GM21515 (cell line): Measurements from ENCODE around the gene ITPKC.

Source experiments
- ATAC-seq: cut with Tn5 transposase; IDR thresholded peaks from one replicate; pipeline ENCODE4 v1.9.1; 2021; ENCODE audit not compliant: unreplicated experiment

Gene ITPKC

DNA sequence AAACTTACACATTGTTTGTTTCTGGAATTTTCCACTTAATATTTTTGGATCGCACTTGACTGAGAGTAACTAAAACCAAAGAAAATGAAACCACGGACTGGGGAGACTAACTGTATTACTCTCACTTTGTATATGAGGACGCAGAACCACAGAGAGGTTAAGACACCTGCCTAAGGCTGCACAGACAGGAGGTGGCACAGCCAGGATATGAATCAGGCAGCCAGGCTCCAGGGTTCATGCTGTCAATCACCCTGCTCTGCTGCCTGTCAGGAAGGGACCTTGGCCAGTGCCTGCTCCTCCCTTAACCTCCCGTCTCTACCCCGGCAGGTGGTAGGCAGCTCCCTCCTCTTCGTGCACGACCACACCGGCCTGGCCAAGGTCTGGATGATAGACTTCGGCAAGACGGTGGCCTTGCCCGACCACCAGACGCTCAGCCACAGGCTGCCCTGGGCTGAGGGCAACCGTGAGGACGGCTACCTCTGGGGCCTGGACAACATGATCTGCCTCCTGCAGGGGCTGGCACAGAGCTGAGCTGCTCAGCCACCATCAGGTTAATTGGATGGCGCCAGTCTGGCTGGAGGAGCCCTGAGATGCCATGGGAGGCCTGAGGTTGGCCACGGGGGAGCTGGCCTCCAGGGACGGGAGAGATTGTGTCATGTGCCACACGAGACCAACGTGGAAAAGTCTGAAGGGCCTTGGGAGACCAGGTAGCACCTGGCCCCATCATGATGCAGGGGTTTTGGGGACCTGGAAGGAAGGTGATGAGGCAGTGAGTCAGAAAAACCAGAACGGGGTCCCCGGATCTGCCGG is 22.3 kb downstream of the ITPKC start:
- ATAC-seq = no peak

DNA sequence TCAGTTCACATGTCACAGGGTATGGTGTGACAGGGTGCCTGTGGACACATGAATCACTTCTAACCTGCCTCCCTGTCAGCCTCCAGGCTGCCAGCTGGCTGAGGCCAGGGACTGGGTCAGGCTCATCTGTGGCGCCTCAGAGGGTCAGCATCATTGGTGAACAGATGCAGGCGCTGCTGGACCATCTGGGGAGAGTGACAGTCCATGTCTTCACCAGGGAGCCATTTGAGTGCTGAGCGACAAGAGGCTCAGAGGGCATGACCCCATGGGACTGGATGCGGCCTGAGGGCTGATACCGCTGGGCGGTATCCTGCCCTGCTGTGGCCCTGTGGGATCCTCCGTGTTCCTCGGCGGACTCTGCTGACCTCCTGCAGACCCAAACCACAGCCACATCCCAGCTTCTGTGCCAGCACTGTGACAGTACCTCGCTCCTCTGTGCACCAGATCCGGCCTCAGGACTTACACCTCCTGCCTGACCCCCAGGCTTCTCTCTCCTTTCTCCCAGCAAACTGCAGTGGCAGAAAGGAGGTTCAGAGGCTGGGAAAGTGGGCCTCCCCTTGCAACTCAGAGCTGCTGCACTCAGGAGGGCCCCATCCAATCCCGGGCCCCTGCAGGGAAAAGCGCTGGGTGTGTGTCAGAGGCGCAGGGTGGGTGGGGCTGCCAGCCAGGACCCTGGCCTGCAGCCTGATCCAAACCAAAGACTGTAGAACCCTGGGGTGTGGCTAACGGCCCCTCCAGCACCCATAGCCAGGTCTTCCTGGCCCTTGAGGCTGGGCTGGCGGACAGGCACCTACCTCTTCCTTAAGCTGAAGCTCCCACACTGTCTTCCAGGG is 23.2 kb downstream of the ITPKC start:
- no peak for ATAC-seq

DNA sequence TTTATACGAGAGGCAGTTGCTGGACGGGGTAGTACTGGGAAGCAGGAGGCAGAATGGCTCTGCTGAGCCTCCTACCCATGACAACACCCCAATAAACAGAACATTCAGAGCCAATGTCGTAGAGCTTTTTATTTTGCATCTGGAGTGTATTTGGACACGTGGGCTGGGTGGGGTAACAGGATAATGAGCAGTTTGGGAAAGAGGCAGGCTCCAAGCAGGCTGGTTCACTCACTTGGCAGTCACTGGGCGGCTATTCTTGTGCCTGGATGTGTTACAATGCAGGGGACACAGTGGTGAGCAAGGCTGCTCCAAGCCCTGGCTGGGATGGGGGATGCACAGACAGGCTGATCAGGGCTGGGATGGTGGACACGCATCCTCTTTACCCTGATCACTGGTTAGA is 23.8 kb downstream of the ITPKC start:
- no peak for ATAC-seq

DNA sequence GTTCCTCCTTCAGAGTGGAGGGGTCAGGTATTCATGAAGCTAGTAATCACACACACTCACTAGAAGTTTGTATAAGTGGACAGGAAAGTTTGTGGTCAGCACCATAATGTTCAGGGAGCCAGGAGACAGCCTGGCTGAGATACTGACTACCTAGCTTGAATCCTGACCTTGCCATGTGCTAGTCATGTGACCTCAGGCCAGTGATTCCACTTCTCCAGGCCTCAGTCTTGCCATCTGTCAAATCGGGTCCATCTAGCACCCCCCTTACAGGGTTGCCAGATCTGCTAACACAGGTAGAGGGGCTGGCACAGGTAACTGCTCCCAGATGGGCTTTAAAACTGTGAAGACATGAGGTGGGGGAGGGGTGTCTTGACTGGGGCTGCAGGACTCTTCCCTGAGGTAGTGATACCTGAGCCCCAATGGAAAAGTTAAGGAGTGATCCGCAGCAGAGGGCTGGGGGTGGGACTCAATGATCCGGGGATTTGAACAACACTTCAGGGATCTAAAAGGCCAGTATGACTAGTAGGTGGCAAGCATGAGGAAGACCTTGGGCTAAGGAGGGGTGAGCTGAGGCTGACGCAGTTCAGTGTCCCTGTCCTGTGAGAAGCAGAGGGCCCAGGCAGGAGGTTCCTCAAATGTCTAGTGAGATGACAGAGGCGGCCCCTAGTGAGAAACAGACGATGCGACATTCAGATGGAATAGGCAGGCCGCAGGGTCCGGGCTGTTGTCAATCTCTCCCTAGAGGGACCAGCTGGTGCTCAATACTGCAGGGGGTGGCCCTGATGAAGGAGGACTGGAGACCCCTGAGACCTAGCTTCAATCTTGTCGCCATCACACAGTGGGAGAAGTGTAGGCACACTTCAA is 24.8 kb downstream of the ITPKC start:
- no peak for ATAC-seq

DNA sequence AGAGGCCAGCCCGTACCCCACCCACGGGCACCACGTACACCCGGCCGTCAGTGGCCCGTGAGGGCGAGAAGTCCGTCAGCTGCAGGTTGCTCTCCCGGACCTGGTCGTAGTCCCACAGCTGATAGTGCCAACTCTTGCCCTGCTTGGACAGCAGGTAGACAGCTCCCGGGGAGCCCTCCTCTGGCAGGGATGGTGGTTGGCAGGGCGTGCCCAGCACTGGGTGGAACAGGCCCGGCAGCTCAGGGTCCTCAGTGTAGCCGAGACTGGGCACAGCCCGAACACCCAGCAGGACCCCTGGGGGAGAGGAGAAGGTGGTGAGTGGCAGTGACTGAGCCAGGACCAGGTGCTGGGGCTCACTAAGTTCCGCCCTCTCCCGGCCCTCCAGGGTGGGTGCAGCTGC is 25.6 kb downstream of the ITPKC start:
- ATAC-seq = no peak

DNA sequence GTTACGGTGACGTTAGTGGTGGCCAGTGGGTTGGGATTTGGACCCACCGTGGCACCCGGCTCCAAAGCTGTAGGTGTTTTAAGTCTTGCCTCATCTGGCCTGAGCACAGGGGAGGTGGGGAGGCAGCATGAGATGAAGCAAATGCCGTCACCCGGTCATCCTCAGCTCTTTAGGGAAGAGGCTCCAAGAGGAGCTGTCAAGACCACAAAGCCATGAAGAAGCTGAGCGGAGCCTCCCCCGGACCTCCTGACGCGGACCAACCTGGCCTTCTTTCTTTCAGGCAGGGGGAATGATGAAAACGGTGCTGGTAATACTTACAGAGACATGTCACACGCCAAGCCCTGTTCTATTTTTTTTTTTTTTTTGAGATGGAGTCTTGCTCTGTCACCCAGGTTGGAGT is 26.0 kb downstream of the ITPKC start:
- no peak for ATAC-seq

DNA sequence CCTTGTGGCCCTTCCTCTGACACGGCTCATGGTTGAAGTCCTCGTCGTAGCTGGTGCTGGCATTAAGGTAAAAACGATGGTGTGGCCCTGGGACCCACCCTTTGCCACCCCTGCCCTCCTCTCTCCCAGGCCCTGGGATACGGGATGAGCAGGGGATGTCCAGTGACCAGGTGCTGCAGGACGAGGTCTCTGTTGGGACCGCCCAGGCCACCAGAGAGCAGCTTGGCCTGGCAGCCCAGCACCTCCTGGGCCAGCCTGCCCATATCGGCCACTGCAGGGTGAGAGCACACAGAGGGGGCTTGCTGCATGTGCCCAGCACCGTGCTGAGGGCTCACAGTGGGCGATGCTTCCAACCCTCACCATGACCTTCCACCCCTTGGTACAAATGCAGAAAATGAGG is 27.0 kb downstream of the ITPKC start:
- no peak for ATAC-seq

DNA sequence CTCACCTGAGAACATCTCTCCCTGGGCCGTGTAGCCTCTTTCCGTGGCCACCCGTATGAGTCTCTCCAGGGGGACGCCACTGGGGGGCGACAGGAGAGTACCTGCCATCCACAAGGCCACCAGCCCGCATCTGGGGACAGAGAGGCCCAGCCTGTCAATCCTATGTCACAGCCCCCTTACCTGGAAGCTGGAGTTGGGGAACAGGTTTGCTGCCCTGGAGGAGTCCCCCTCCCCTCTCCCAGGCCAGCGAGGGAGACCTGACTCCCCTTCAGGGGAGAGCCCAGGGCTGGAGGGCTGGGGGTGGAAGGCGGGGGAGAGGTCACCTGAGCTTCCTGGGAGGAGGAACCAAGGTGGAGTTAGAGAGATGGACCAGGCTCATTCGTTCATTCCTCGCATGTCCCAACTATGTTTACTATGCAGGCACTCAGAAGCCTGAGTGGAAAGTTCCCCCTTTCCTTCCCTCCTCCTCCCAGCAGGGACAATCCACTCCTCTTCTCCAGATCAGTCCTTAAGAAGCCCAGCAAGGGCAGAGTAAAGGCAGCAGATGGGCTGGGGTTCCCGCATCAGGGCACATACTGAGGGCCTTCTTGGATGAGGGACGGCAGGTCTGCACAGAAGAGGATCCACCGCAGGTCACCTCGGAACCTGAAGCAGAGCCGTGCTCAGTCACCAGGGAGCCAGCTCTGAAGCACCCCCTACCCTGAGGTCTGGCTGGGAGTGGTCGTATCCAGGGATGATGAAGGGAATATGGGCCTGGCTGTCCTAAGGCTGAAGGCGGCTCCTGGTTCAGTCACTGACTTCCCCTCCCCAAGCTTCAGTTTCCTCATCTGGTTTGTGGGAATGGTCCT is 27.9 kb downstream of the ITPKC start:
- no peak for ATAC-seq

DNA sequence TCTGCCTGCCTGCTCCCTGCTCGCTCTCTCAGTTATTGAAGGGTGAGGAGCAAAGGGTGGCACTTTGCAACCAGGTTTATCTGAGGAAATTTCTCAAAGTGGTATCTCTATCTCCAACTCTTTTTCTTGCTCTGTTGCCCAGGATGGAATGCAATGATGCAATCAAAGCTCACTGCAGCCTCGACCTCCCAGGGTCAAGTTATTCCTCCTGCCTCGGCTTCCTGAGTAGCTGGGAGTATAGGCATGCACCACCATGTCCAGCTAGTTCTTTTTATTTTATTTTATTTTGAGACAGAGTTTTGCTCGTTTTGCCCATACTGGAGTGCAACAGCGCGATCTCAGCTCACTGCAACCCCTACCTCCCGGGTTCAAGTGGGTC is 28.5 kb downstream of the ITPKC start:
- ATAC-seq = no peak

DNA sequence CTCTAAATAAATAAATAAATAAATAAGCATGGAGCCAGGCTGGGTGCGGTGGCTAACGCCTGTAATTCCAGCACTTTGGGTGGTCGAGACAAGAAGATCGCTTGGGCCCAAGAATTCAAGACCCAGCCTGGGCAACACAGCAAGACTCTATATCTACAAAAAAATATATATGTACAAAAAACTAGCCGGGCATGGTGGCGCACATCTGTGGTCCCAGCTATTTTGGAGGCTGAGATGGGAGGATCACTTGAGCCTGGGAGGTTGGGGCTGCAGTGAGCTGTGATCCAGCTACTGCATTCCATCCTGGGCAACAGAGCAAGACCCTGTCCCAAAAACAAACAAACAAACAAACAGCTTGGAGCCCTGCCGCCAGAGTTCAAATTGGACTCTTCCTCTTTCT is 30.6 kb downstream of the ITPKC start:
- no peak for ATAC-seq

DNA sequence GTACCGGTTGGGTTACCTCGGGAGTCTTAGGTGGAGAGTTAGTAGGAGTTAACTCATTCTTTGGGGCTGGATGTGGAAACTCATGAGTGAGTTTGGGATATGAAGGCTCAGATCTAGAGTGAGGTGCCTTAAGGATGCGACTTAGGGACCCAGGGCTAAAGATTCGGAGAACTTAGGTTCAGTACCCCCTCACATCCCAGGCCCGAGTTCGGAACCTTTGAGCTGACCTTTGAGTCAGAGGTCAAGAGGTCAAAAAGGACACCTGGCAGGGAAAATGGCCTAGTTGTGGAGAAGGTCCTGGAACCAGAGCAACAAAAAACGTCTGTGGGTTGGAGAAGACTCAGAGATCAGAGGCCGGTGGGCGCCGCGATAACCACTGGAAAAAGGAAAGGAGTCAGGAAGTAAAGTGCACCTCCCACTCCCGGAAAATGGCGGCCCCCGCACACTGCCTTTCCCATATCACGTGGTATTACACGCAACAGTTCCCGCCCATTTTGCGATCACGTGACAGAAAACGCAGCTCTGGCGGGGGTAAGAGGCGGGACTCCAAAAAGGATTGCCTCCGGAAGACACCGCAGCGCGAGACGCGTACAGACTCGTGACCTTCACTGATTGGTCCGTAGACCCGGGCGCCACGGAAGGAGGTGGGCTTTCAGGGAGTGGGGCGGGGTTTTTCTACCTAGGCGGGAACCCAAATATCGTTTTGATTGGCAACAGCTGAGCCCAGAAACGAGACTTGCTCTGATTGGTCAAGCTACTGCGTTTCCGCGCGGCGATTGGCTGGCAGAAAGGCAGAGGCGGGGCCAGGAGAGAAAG is 33.4 kb downstream of the ITPKC start, which contains the start of gene ACTMAP:
ACTMAP (minus strand) TSS at position 420 of the 816 bp plus-strand sequence. CDS start 674 bp downstream, outside the sequence.
- ATAC-seq = peak; percentile 81

DNA sequence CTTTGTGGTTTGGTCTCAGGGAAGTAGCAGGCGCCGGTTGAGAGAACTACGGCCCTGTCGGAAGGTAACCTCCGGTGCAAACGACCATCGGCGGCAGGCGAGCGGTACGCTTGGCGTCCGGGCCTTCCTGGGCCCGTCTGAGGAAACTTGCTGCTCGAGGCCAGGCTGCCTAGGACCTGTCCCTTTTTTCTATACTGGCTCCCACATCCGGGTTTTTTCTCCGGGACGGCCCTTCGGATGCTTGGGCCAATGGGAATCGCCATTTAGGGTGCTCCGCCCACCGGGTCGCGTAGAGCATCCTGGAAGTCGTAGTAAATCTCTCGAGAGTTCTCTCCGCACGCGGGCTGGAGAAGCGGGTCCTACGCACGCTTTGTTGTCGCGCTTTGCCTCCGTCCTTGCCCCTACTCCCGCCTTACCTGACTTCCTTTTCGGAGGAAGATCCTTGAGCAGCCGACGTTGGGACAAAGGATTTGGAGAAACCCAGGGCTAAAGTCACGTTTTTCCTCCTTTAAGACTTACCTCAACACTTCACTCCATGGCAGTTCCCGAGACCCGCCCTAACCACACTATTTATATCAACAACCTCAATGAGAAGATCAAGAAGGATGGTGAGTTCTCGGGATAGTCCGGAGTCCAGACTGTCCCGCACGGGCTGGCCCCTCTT is 34.1 kb downstream of the ITPKC start, which contains the start of gene SNRPA:
SNRPA (plus strand) TSS at position 330 of the 664 bp plus-strand sequence; CDS start at position 536, 206 bp downstream.
- peak; percentile 50 for ATAC-seq

DNA sequence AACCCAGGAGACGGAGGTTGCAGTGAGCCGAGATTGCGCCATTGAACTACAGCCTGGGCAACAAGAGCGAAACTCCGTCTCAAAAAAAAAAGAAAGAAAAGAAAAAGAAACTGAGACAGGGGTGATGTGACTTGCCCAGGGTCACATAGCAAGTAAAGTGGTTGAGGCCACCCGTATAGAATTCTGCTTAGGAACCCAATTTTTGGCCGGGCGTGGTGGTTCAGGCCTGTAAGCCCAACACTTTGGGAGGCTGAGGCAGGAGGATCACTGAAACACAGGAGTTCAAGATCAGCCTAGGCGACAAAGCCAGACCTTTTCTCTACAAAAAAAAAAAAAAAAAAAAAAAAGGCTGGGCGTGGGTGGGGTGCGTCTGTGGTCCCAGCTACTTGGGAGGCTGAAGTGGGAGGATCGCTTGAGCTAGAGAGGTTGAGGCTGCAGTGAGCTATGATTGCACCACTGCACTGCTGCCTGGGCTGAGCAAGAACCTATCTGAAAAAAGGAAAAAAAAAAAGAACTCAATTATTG is 35.4 kb downstream of the ITPKC start:
- no peak for ATAC-seq

DNA sequence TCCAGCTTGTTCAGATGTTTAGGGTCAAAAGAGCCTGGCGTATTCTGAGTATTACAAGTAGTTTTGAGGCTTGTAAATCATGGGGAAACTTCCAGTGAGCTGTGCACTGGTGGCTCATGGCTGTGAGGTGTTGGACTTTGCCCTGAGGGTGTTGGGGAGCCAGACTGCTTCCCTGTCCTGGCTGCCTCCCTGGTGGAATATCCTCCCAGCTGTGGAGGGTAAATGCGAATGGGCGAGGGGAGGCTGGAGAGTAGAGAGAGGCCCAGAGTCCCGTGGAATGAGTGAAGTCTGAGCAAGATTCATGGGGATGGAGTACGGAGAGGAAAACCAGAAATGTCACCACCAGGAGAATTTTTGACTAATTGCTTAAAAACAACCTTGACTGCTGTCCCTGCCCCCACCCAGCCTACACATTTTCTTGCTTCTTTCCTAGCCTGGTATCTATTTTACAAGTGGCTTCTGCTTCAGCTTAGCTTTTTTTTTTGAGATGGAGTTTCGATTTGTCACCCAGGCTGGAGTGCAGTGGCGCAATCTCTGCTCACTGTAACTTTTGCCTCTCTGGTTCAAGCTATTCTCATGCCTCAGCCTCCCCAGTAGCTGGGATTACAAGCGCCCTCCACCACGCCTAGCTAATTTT is 37.8 kb downstream of the ITPKC start:
- ATAC-seq = no peak

DNA sequence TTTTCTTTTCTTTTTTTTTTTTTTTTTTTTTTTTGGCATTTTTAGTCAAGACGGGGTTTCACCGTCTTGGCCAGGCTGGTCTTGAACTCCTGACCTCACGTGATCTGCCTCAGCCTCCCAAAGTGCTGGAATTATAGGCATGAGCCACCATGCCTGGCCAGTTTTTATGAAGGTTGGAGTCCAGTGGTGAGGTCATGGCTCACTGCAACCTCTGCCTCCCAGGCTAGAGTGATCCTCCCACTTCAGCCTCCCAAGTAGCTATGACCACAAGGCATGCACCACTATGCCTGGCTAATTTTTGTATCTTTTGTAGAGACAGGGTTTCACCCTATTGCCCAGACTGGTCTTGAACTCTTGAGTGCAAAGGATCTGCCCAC is 38.3 kb downstream of the ITPKC start:
- no peak for ATAC-seq

DNA sequence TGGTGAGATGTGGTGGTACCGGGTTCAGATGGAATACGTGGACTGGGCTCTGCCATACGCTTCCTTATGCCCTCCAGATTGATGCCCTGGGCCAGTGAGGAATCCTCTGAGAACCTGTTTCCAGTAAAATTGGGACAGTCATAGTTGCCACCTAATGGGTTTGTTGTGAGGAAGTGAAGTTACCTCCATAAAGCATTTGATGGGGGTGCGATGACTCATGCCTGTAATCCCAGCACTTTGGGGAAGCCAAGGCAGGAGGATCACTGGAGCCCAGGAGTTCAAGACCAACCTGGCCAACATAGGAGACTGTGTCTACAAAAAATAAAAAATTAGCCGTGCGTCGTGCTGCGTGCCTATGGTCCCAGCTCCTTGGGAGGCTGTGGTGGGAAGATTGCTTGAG is 38.9 kb downstream of the ITPKC start:
- no peak for ATAC-seq

DNA sequence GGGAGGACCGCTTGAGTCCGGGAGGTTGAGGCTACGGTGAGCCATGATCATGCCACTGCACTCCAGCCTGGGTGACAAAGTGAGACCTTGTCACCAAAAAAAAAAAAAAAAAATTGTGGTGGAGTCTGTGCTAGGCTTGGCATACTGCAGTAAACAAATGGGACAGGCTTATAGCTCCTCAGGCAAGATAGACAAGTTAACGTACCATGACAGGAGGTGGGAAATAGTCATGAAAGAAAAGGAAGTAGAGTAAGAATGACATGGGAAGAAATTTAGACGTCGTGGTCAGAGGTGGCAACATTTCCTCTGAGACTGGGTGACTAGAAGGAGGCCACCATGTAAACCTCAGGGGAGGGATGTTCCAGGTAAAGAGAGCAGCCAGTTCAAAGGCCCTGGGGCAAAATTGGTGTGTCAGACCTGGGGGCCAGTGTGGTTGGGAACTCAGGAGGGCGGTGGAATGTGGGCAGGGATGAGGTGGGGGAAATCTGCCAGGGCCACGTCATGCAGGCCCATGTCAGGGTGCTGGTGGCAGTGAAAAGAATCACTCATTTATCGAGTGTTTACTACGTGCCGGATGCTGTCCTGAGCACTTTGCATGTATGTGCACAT is 39.7 kb downstream of the ITPKC start:
- no peak for ATAC-seq

DNA sequence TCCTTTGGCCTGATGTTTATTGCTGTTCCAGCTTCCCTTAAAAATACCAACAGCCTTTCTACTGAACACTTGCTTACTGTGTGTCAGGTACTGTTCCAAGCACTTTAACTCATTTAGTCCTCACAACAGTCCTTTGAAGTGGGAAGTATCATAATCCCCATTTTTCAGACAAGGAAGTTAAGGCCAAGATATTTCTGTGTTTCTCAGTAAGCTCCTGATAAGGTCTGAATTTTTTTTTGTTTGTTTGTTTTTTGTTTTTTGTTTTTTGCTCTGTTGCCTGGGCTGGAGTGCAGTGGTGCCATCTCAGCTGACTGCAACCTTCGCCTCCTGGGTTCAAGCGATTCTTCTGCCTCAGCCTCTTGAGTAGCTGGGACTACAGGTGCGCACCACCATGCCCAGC is 41.6 kb downstream of the ITPKC start:
- ATAC-seq = no peak
